NB4 (cell line): ENCODE results near the gene KCNC2.

Experiments
- DNase-seq: peaks from one replicate; pipeline ENCODE4 v3.0.0; 2010; ENCODE audit warnings: low read depth
- H3K4me3 ChIP-seq: one replicate; pipeline ENCODE4 v1.5.1; 2011; ENCODE audit warnings: mild to moderate bottlenecking, low read depth, low read length, moderate library complexity
- CTCF ChIP-seq: IDR thresholded peaks from one replicate; pipeline ENCODE4 v1.5.1; 2012; ENCODE audit warnings: low read depth, low read length
- MAX ChIP-seq: IDR thresholded peaks from 2 replicates; pipeline ENCODE4 v1.6.1; 2011; ENCODE audit warnings: low read depth, low read length
- MYC ChIP-seq: IDR thresholded peaks from 2 replicates; pipeline ENCODE4 v1.6.1; 2011; ENCODE audit warnings: low read depth, low read length
- POLR2A ChIP-seq: IDR thresholded peaks from 2 replicates; pipeline ENCODE4 v1.6.1; 2011; ENCODE audit warnings: mild to moderate bottlenecking; ENCODE audit not compliant: insufficient read length; ENCODE audit errors: extremely low read depth

The KCNC2 gene

GRCh38 chr12:75183967-75184366 lies 25.7 kb downstream of the KCNC2 start:
- H3K4me3 ChIP-seq, result no peak overlapping the region
- no peak for DNase-seq
- no peak for TF ChIP-seq POLR2A
- no peak for TF ChIP-seq MYC
- no peak for TF ChIP-seq CTCF
- TF ChIP-seq MAX, result no peak

GRCh38 chr12:75177997-75178396 lies 31.6 kb downstream of the KCNC2 start:
- H3K4me3 ChIP-seq, result no peak overlapping the region
- no peak for TF ChIP-seq MYC
- no peak for TF ChIP-seq MAX
- no peak for TF ChIP-seq POLR2A
- TF ChIP-seq CTCF, result no peak
- peak; percentile 27 for DNase-seq

- no peak for TF ChIP-seq POLR2A
- no peak for TF ChIP-seq MYC
- TF ChIP-seq CTCF, result no peak
- TF ChIP-seq MAX, result no peak
- no peak for DNase-seq
- no peak overlapping the region for H3K4me3 ChIP-seq
Measured at GRCh38 chr12:75172611-75173010, 37.0 kb downstream of the KCNC2 start.

GRCh38 chr12:75170640-75171185 lies 38.9 kb downstream of the KCNC2 start:
- DNase-seq, result peak; percentile 6
- H3K4me3 ChIP-seq, result no peak overlapping the region

GRCh38 chr12:75162845-75163244 lies 46.8 kb downstream of the KCNC2 start:
- DNase-seq, result no peak
- H3K4me3 ChIP-seq, result no peak overlapping the region
- TF ChIP-seq CTCF, result no peak
- TF ChIP-seq MAX, result no peak
- TF ChIP-seq MYC, result no peak
- TF ChIP-seq POLR2A, result no peak

More at GRCh38 chr12:75170640-75171185, 38.9 kb downstream of the KCNC2 start:
- no peak for TF ChIP-seq POLR2A
- no peak for TF ChIP-seq MYC
- TF ChIP-seq MAX, result no peak
- TF ChIP-seq CTCF, result no peak

- DNase-seq, result no peak
- no peak overlapping the region for H3K4me3 ChIP-seq
- no peak for TF ChIP-seq MYC
- TF ChIP-seq MAX, result no peak
- no peak for TF ChIP-seq POLR2A
- no peak for TF ChIP-seq CTCF
Measured at GRCh38 chr12:75161488-75161887, 48.2 kb downstream of the KCNC2 start.
